ENCODE measurements around the gene ZRANB1. TPM values are rescaled to one million over a fixed set of nuclear protein-coding genes. Genes with fewer than 3 reads are reported as not detected.

The ZRANB1 gene
- total and polyA plus RNA-seq, 2 donors from 2014 or later, result 8.9 to 17.5 TPM

- no peak for TF ChIP-seq CTCF (IDR thresholded peaks at IDR 0.05; ENCODE audit: borderline replicate concordance, extremely low read depth, insufficient read depth)
- Histone ChIP-seq H3K9me3 (ENCODE audit: control insufficient read depth in 2 of 3, insufficient read depth in 1 of 3, low read length in 3 of 3) (no peaks in the 10 kb centered on the region), H3K36me3 (ENCODE audit: control insufficient read depth in 2 of 3, insufficient read depth in 3 of 3, low read length in 3 of 3) (peaks cover 0 to 54% (median 22%) of the 10 kb centered on the region in 3 donors), H3K4me1 (ENCODE audit: control insufficient read depth in 2 of 3, insufficient read depth in 2 of 3, low read depth in 1 of 3, low read length in 3 of 3) (peaks cover 0 to 4% (median 0%) of the 10 kb centered on the region in 3 donors), H3K4me3 (ENCODE audit: low read length in 3 of 3) (no peak overlapping the region), H3K27ac (ENCODE audit: low read depth in 2 of 2, low read length in 2 of 2) (no peak overlapping the region), H3K9ac (ENCODE audit: low read length in 3 of 3) (no peak overlapping the region), H3K27me3 (ENCODE audit: control insufficient read depth, insufficient read depth, low read length) (no peaks in the 10 kb centered on the region)
- DNase-seq (peak in 2 of 5 donors; percentile 32 to 53), FAIRE-seq (no peak)
- intact Hi-C loops (cut with DNase I), result no loop called here
These were observed 59.6 kb downstream of the ZRANB1 start for GRCh38 chr10:125001313-125002046.

- no peaks in the 10 kb centered on the region for H3K9me3 ChIP-seq (ENCODE audit: control insufficient read depth in 2 of 3, insufficient read depth in 1 of 3, low read length in 3 of 3)
- H3K27ac ChIP-seq (ENCODE audit: low read depth in 2 of 2, low read length in 2 of 2), result no peak overlapping the region
- H3K36me3 ChIP-seq (ENCODE audit: control insufficient read depth in 2 of 3, insufficient read depth in 3 of 3, low read length in 3 of 3), result peaks cover 0 to 49% (median 22%) of the 10 kb centered on the region in 3 donors
- TF ChIP-seq CTCF (IDR thresholded peaks at IDR 0.05; ENCODE audit: borderline replicate concordance, extremely low read depth, insufficient read depth), result no peak
- intact Hi-C loops (cut with DNase I), result no loop called here
- H3K9ac ChIP-seq (ENCODE audit: low read length in 3 of 3), result no peak overlapping the region
- H3K4me3 ChIP-seq (ENCODE audit: low read length in 3 of 3), result no peak overlapping the region
- DNase-seq, result peak in 1 of 5 donors; percentile 33
- H3K4me1 ChIP-seq (ENCODE audit: control insufficient read depth in 2 of 3, insufficient read depth in 2 of 3, low read depth in 1 of 3, low read length in 3 of 3), result peaks cover 0 to 9% (median 0%) of the 10 kb centered on the region in 3 donors
- no peak for FAIRE-seq
- H3K27me3 ChIP-seq (ENCODE audit: control insufficient read depth, insufficient read depth, low read length), result no peaks in the 10 kb centered on the region
These were observed 60.1 kb downstream of the ZRANB1 start for GRCh38 chr10:125002047-125002422.

- DNase-seq (peak in 2 of 5 donors; percentile 26 to 37), FAIRE-seq (no peak)
- H3K4me1 ChIP-seq (ENCODE audit: control insufficient read depth in 2 of 3, insufficient read depth in 2 of 3, low read depth in 1 of 3, low read length in 3 of 3), result peaks cover 0 to 14% (median 0%) of the 10 kb centered on the region in 3 donors
- no peak for TF ChIP-seq CTCF (IDR thresholded peaks at IDR 0.05; ENCODE audit: borderline replicate concordance, extremely low read depth, insufficient read depth)
- H3K36me3 ChIP-seq (ENCODE audit: control insufficient read depth in 2 of 3, insufficient read depth in 3 of 3, low read length in 3 of 3), result peaks cover 0 to 44% (median 20%) of the 10 kb centered on the region in 3 donors
- H3K27ac ChIP-seq (ENCODE audit: low read depth in 2 of 2, low read length in 2 of 2), result no peak overlapping the region
- H3K27me3 ChIP-seq (ENCODE audit: control insufficient read depth, insufficient read depth, low read length), result no peaks in the 10 kb centered on the region
- H3K9me3 ChIP-seq (ENCODE audit: control insufficient read depth in 2 of 3, insufficient read depth in 1 of 3, low read length in 3 of 3), result no peaks in the 10 kb centered on the region
- no peak overlapping the region for H3K4me3 ChIP-seq (ENCODE audit: low read length in 3 of 3)
- intact Hi-C loops (cut with DNase I), result no loop called here
- no peak overlapping the region for H3K9ac ChIP-seq (ENCODE audit: low read length in 3 of 3)
These were observed 60.7 kb downstream of the ZRANB1 start for GRCh38 chr10:125002423-125003145.
